Measurements from ENCODE around the gene NEK7.
"Not testable (repeated sequence)": the region's sequence is repeated elsewhere in the genome, so short reads cannot be mapped to it uniquely, and the experiment has no call there.

The NEK7 gene

GRCh38 chr1:198298640-198299039 lies 141.8 kb downstream of the NEK7 start:
- no peak for DNase-seq

GRCh38 chr1:198300451-198300850 lies 143.7 kb downstream of the NEK7 start:
- DNase-seq, result no peak

- no peak for DNase-seq
Observed at GRCh38 chr1:198304431-198304830, 147.6 kb downstream of the NEK7 start.

- DNase-seq, result not testable (repeated sequence)
Observed at GRCh38 chr1:198314817-198315216, 158.0 kb downstream of the NEK7 start.

GRCh38 chr1:198315331-198315730 lies 158.5 kb downstream of the NEK7 start:
- DNase-seq, result not testable (repeated sequence)

- no peak for DNase-seq
Observed at GRCh38 chr1:198316546-198317100, 159.8 kb downstream of the NEK7 start.

GRCh38 chr1:198318085-198318484 lies 161.3 kb downstream of the NEK7 start:
- DNase-seq, result no peak

GRCh38 chr1:198320759-198321158 lies 164.0 kb downstream of the NEK7 start:
- no peak for DNase-seq

GRCh38 chr1:198326232-198326631 lies 169.4 kb downstream of the NEK7 start:
- no peak for DNase-seq

- DNase-seq, result no peak
Observed at GRCh38 chr1:198326915-198327314, 170.1 kb downstream of the NEK7 start.

- DNase-seq, result no peak
Observed at GRCh38 chr1:198328458-198329032, 171.7 kb downstream of the NEK7 start.

- DNase-seq, result no peak
Observed at GRCh38 chr1:198330982-198331615, 174.3 kb downstream of the NEK7 start.

GRCh38 chr1:198333744-198334143 lies 176.9 kb downstream of the NEK7 start:
- no peak for DNase-seq

- no peak for DNase-seq
Observed at GRCh38 chr1:198335663-198336062, 178.9 kb downstream of the NEK7 start.

GRCh38 chr1:198337886-198338285 lies 181.1 kb downstream of the NEK7 start:
- DNase-seq, result no peak

- DNase-seq, result no peak
Observed at GRCh38 chr1:198340139-198340538, 183.3 kb downstream of the NEK7 start.

- DNase-seq, result no peak
Observed at GRCh38 chr1:198346178-198346577, 189.4 kb downstream of the NEK7 start.

GRCh38 chr1:198350456-198350855 lies 193.7 kb downstream of the NEK7 start:
- DNase-seq, result no peak

- no peak for DNase-seq
Observed at GRCh38 chr1:198352975-198353695, 196.3 kb downstream of the NEK7 start.

GRCh38 chr1:198357937-198358336 lies 201.1 kb downstream of the NEK7 start:
- no peak for DNase-seq

- DNase-seq, result no peak
Observed at GRCh38 chr1:198359024-198359653, 202.3 kb downstream of the NEK7 start.

- DNase-seq, result no peak
Observed at GRCh38 chr1:198360208-198360729, 203.5 kb downstream of the NEK7 start.

GRCh38 chr1:198361237-198361767 lies 204.5 kb downstream of the NEK7 start:
- DNase-seq, result no peak
